ENCODE measurements around the gene PHACTR1. TPM values are rescaled to one million over a fixed set of nuclear protein-coding genes. Genes with fewer than 3 reads are reported as not detected.

The PHACTR1 gene
- total and polyA plus RNA-seq, 3 experiments from 2014 or later, result 0.04 to 0.38 (median 0.04) TPM

DNA sequence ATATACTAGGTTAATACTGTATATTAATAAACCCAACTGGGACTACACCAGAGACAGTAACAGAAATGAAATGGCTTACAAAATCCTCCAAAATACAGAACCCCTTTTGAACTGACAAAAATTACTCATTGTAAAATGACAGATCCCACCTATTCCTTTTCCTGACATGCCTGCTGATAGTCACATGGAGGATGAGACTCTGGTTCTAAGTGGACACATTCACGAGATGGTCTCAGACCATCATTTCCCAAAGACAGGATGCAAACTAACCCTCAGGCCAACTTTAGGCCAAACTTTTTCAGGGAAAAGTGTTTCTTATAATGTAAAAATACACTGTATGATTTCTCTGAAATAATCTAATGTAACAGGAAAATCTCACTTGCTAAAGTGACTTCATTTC lies 589.2 kb downstream of the PHACTR1 start:
- peaks cover 38% of the 10 kb centered on the region for H3K36me3 ChIP-seq (ENCODE audit: insufficient read depth, low read length)
- CTCF ChIA-PET, result no interaction called here
- H3K9me3 ChIP-seq (ENCODE audit: low read length), result no peaks in the 10 kb centered on the region
- no peak for DNase-seq
- H3K4me3 Mint-ChIP-seq, result no peak overlapping the region
- no peak overlapping the region for H3K4me3 ChIP-seq (ENCODE audit: low read length)
- H3K27ac Mint-ChIP-seq, result peak overlapping the region in 1 of 8 donors; percentile 2
- H3K36me3 Mint-ChIP-seq, result peaks cover 5 to 89% (median 25%) of the 10 kb centered on the region in 3 donors
- H3K27ac ChIP-seq (ENCODE audit: low read depth, low read length), result no peak overlapping the region
- H3K4me1 ChIP-seq (ENCODE audit: insufficient read depth, low read length), result peaks cover 6% of the 10 kb centered on the region
- peaks cover 14 to 24% (median 23%) of the 10 kb centered on the region in 3 donors for H3K4me1 Mint-ChIP-seq
- H3K27me3 ChIP-seq (ENCODE audit: insufficient read depth, low read length, poor library complexity, severe bottlenecking), result no peaks in the 10 kb centered on the region
- no peaks in the 10 kb centered on the region for H3K27me3 Mint-ChIP-seq
- H3K9me3 Mint-ChIP-seq, result no peaks in the 10 kb centered on the region
- POLR2A ChIA-PET, result no interaction called here

DNA sequence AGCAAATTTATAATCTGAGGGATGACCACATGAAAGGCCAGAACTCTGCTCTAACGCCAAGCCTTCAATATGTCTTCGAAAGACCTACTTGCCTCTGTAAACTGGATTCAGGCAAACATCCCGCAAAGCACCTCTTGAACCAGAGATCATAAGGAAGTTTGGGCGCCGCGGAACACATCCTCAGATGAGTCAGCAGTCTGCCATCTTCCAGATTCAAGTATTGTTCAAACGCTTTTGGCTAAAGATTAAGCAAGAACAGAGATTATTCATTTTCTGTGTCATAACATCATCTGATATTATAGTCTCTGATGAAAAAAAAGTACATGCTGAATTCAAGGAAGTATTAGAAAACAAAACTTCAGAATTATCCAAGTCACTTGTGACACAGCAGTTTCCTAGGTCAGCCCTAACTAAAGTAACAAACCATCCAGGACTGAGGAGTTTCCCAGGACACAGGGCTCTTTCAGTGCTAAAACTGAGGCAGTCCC lies 591.0 kb downstream of the PHACTR1 start:
- ChIA-PET CTCF (no interaction called here), POLR2A (interaction anchor here (0.6 kb wide), 1 partner anchor 263 kb away, joined by 7 read pairs; no protein-coding TSS in a partner anchor)
- no peaks in the 10 kb centered on the region for H3K27me3 Mint-ChIP-seq
- Histone ChIP-seq H3K4me3 (ENCODE audit: low read length) (no peak overlapping the region), H3K9me3 (ENCODE audit: low read length) (no peaks in the 10 kb centered on the region), H3K36me3 (ENCODE audit: insufficient read depth, low read length) (peaks cover 38% of the 10 kb centered on the region), H3K4me1 (ENCODE audit: insufficient read depth, low read length) (peaks cover 6% of the 10 kb centered on the region), H3K27ac (ENCODE audit: low read depth, low read length) (no peak overlapping the region), H3K27me3 (ENCODE audit: insufficient read depth, low read length, poor library complexity, severe bottlenecking) (no peaks in the 10 kb centered on the region)
- DNase-seq, result no peak
- no peaks in the 10 kb centered on the region for H3K9me3 Mint-ChIP-seq
- peaks cover 12 to 21% (median 19%) of the 10 kb centered on the region in 3 donors for H3K4me1 Mint-ChIP-seq
- peaks cover 9 to 87% (median 27%) of the 10 kb centered on the region in 3 donors for H3K36me3 Mint-ChIP-seq
- peak overlapping the region in 2 of 8 donors; percentile 2 to 69 for H3K27ac Mint-ChIP-seq
- no peak overlapping the region for H3K4me3 Mint-ChIP-seq

DNA sequence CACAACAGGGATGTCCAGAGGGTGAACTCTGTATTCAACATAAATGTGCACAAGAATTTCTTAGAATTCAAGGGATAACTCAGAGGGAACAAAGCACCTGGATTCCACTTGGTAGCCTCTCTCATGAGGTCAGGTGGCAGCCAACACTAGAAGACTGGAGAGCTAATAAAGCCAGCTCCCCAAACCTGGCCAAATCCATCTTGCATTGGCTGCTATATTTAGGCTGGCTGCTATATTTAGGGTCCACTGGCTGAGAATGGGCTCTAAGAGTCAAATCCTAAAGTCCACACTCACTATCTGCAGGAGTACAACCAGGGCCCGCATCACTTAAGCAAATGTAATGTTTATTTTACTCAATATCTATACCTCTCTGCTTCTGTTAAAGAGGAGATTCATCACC lies 591.8 kb downstream of the PHACTR1 start:
- Mint-ChIP-seq H3K36me3 (peaks cover 9 to 86% (median 31%) of the 10 kb centered on the region in 3 donors), H3K4me1 (peaks cover 4 to 14% (median 12%) of the 10 kb centered on the region in 3 donors), H3K27me3 (no peaks in the 10 kb centered on the region), H3K9me3 (no peaks in the 10 kb centered on the region), H3K4me3 (no peak overlapping the region), H3K27ac (peak overlapping the region in 1 of 8 donors; percentile 47)
- Histone ChIP-seq H3K4me1 (ENCODE audit: insufficient read depth, low read length) (peaks cover 2% of the 10 kb centered on the region), H3K36me3 (ENCODE audit: insufficient read depth, low read length) (peaks cover 38% of the 10 kb centered on the region), H3K9me3 (ENCODE audit: low read length) (no peaks in the 10 kb centered on the region), H3K27ac (ENCODE audit: low read depth, low read length) (no peak overlapping the region), H3K4me3 (ENCODE audit: low read length) (no peak overlapping the region), H3K27me3 (ENCODE audit: insufficient read depth, low read length, poor library complexity, severe bottlenecking) (no peaks in the 10 kb centered on the region)
- ChIA-PET POLR2A (no interaction called here), CTCF (no interaction called here)
- no peak for DNase-seq

DNA sequence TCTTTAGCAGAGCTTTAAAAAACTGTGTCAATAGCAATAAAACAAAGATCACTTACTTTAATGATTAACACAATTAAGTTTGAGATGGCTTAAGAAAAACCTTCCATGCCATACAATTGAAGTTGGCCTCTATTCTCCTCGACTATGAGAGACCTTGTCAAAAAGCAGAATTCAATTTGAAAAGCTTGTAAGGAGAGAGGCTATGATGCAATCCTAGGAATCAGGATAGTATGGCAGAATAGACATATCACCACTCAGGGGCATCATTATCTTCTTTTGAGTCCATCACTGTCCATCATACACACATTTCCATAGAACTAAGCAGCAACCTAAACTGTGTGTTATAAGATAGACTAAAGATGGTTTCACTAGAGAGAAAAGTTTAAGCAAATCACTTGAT lies 594.6 kb downstream of the PHACTR1 start:
- H3K27me3 Mint-ChIP-seq, result no peaks in the 10 kb centered on the region
- Histone ChIP-seq H3K27me3 (ENCODE audit: insufficient read depth, low read length, poor library complexity, severe bottlenecking) (no peaks in the 10 kb centered on the region), H3K4me3 (ENCODE audit: low read length) (no peak overlapping the region), H3K27ac (ENCODE audit: low read depth, low read length) (no peak overlapping the region), H3K9me3 (ENCODE audit: low read length) (no peaks in the 10 kb centered on the region), H3K36me3 (ENCODE audit: insufficient read depth, low read length) (peaks cover 24% of the 10 kb centered on the region), H3K4me1 (ENCODE audit: insufficient read depth, low read length) (no peaks in the 10 kb centered on the region)
- CTCF ChIA-PET, result no interaction called here
- no peaks in the 10 kb centered on the region for H3K4me1 Mint-ChIP-seq
- no peak overlapping the region for H3K4me3 Mint-ChIP-seq
- H3K27ac Mint-ChIP-seq, result no peak overlapping the region
- POLR2A ChIA-PET, result interaction anchor here (1.5 kb wide), 1 partner anchor 17 kb away, joined by 4 read pairs; the partner anchor contains the start of gene TBC1D7
- no peak for DNase-seq
- peaks cover 13 to 89% (median 37%) of the 10 kb centered on the region in 3 donors for H3K36me3 Mint-ChIP-seq
- H3K9me3 Mint-ChIP-seq, result no peaks in the 10 kb centered on the region

DNA sequence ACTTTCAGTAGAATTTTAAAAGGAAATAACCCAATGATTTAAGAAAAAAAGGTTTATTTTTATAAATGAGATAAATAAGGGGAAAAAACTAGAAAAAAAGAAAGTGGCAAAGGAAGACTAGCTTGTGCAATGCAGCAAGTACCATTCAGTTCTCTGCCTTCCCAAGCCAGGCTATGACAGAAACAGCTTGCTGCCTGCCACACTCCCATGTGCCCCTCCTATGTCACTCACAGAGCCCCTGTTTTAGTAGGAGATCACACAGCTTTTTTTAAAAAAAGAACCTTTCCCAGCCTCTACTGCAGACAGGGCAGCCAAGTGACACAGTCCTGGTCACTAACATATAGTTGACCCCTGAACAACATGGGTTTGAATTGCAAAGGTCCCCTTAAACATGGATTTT lies 598.2 kb downstream of the PHACTR1 start:
- Histone ChIP-seq H3K4me3 (ENCODE audit: low read length) (no peak overlapping the region), H3K9me3 (ENCODE audit: low read length) (no peaks in the 10 kb centered on the region), H3K27me3 (ENCODE audit: insufficient read depth, low read length, poor library complexity, severe bottlenecking) (no peaks in the 10 kb centered on the region), H3K36me3 (ENCODE audit: insufficient read depth, low read length) (peaks cover 23% of the 10 kb centered on the region), H3K4me1 (ENCODE audit: insufficient read depth, low read length) (no peaks in the 10 kb centered on the region), H3K27ac (ENCODE audit: low read depth, low read length) (no peak overlapping the region)
- no peaks in the 10 kb centered on the region for H3K27me3 Mint-ChIP-seq
- CTCF ChIA-PET, result no interaction called here
- H3K36me3 Mint-ChIP-seq, result peaks cover 8 to 86% (median 39%) of the 10 kb centered on the region in 3 donors
- peak overlapping the region in 2 of 8 donors; percentile 17 to 43 for H3K27ac Mint-ChIP-seq
- POLR2A ChIA-PET, result no interaction called here
- H3K9me3 Mint-ChIP-seq, result no peaks in the 10 kb centered on the region
- no peaks in the 10 kb centered on the region for H3K4me1 Mint-ChIP-seq
- DNase-seq, result no peak
- no peak overlapping the region for H3K4me3 Mint-ChIP-seq

DNA sequence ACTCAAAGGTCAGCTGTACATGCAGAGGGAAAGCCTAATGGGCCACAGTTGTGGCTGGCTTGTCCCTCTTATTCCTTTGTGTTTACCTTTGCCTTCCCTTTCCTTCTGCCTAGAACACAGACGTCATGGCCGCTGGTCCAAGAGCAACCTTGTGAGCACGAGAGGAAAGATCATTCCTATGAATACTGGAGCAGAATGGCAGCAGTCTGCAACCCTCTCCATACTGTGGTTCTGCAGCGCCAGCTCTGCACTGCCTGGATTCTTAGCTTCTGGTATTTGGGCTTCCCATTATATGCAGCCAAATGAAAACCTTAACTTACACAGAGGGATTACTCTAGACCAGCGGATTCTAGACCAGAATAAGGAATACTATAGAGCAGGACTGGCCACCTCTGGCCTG lies 599.3 kb downstream of the PHACTR1 start:
- no peak overlapping the region for H3K4me3 Mint-ChIP-seq
- peaks cover 27% of the 10 kb centered on the region for H3K36me3 ChIP-seq (ENCODE audit: insufficient read depth, low read length)
- no peaks in the 10 kb centered on the region for H3K27me3 Mint-ChIP-seq
- no peaks in the 10 kb centered on the region for H3K9me3 ChIP-seq (ENCODE audit: low read length)
- no peak overlapping the region for H3K4me3 ChIP-seq (ENCODE audit: low read length)
- no peak for DNase-seq
- CTCF ChIA-PET, result no interaction called here
- no peaks in the 10 kb centered on the region for H3K9me3 Mint-ChIP-seq
- no peak overlapping the region for H3K27ac ChIP-seq (ENCODE audit: low read depth, low read length)
- no peaks in the 10 kb centered on the region for H3K27me3 ChIP-seq (ENCODE audit: insufficient read depth, low read length, poor library complexity, severe bottlenecking)
- peak overlapping the region in 1 of 8 donors; percentile 61 for H3K27ac Mint-ChIP-seq
- no peaks in the 10 kb centered on the region for H3K4me1 ChIP-seq (ENCODE audit: insufficient read depth, low read length)
- peaks cover 11 to 89% (median 43%) of the 10 kb centered on the region in 3 donors for H3K36me3 Mint-ChIP-seq
- H3K4me1 Mint-ChIP-seq, result no peaks in the 10 kb centered on the region
- POLR2A ChIA-PET, result no interaction called here

DNA sequence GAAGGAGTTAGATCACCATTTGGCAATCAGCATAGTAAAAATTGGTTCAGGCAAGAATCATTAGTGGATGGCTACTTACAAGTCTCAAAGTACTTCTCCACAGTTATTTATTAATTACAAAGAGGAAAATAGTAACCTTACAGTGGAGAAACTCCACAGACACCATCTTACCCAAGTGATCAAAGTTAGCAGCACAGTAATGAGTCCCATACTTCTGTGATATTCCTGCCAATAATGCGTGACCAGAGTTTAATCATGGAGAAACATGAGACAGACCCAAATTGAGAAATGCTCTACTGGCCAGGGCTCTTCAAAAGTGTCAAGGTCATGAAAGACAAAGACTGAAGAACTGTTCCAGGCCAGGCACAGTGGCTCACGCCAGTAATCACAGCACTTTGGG lies 602.3 kb downstream of the PHACTR1 start:
- no peak for DNase-seq
- peaks cover 14 to 90% (median 39%) of the 10 kb centered on the region in 3 donors for H3K36me3 Mint-ChIP-seq
- peaks cover 30% of the 10 kb centered on the region for H3K36me3 ChIP-seq (ENCODE audit: insufficient read depth, low read length)
- no peaks in the 10 kb centered on the region for H3K27me3 ChIP-seq (ENCODE audit: insufficient read depth, low read length, poor library complexity, severe bottlenecking)
- H3K27me3 Mint-ChIP-seq, result no peaks in the 10 kb centered on the region
- no peak overlapping the region for H3K27ac Mint-ChIP-seq
- H3K4me3 ChIP-seq (ENCODE audit: low read length), result no peak overlapping the region
- ChIA-PET CTCF (no interaction called here), POLR2A (no interaction called here)
- H3K4me3 Mint-ChIP-seq, result no peak overlapping the region
- H3K27ac ChIP-seq (ENCODE audit: low read depth, low read length), result no peak overlapping the region
- H3K4me1 Mint-ChIP-seq, result no peaks in the 10 kb centered on the region
- H3K9me3 ChIP-seq (ENCODE audit: low read length), result no peaks in the 10 kb centered on the region
- H3K9me3 Mint-ChIP-seq, result no peaks in the 10 kb centered on the region
- no peaks in the 10 kb centered on the region for H3K4me1 ChIP-seq (ENCODE audit: insufficient read depth, low read length)

DNA sequence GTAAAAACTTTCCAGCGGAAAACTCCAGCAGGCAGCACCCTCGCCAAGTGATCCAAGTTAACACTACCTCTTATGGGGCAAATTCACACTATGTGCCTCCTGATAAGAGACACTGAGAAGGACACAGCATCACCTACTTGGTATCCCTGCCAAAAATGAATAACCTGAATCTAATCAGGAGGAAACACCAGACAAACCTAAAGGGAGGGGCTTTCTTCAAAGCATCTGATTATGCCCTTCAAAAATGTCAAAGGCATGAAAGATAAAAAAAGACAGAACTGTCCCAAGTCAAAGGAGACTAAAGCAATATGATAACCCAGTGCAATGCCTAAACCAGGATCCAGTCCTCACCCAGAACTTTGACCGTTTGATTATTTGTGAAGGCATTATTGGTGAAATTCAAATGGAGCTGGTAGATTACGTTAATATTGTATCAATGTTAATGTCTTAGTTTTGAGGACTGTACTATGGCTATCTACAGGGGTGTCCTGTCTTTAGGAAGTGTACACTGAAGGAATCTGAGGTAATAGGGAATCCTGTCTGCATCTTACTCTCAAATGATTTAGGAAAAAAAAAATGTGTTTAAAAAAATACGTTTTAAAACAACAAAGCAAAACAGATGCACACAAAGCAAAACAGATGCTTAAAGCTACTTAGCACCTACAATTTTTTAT lies 603.5 kb downstream of the PHACTR1 start:
- Mint-ChIP-seq H3K9me3 (no peaks in the 10 kb centered on the region), H3K4me1 (no peaks in the 10 kb centered on the region), H3K4me3 (no peak overlapping the region), H3K27ac (no peak overlapping the region), H3K36me3 (peaks cover 12 to 89% (median 45%) of the 10 kb centered on the region in 3 donors), H3K27me3 (no peaks in the 10 kb centered on the region)
- no peaks in the 10 kb centered on the region for H3K27me3 ChIP-seq (ENCODE audit: insufficient read depth, low read length, poor library complexity, severe bottlenecking)
- CTCF ChIA-PET, result no interaction called here
- no peaks in the 10 kb centered on the region for H3K9me3 ChIP-seq (ENCODE audit: low read length)
- no peak for DNase-seq
- H3K4me1 ChIP-seq (ENCODE audit: insufficient read depth, low read length), result no peaks in the 10 kb centered on the region
- no peak overlapping the region for H3K27ac ChIP-seq (ENCODE audit: low read depth, low read length)
- peaks cover 30% of the 10 kb centered on the region for H3K36me3 ChIP-seq (ENCODE audit: insufficient read depth, low read length)
- H3K4me3 ChIP-seq (ENCODE audit: low read length), result no peak overlapping the region
- POLR2A ChIA-PET, result no interaction called here

All from CD8-positive, alpha-beta memory T cell (primary cell).